ENCODE measurements around the gene DPYSL5. TPM values are rescaled to one million over a fixed set of nuclear protein-coding genes. Genes with fewer than 3 reads are reported as not detected.

DPYSL5 gene
- total RNA-seq, 1 donor = not detected

GRCh38 chr2:26952374-26952773 lies 104.4 kb downstream of the DPYSL5 start:
- DNase-seq (ENCODE audit: low read depth) = no peak
- H3K4me3 ChIP-seq (ENCODE audit: low read depth, low read length) = no peak overlapping the region
- no peak for TF ChIP-seq CTCF (IDR thresholded peaks at IDR 0.05; ENCODE audit: insufficient read depth, low read length)

- no peak for DNase-seq (ENCODE audit: low read depth)
- TF ChIP-seq CTCF (IDR thresholded peaks at IDR 0.05; ENCODE audit: insufficient read depth, low read length) = no peak
- H3K4me3 ChIP-seq (ENCODE audit: low read depth, low read length) = no peak overlapping the region
These were observed 106.2 kb downstream of the DPYSL5 start for GRCh38 chr2:26954135-26954534.

GRCh38 chr2:26957041-26957440 lies 109.1 kb downstream of the DPYSL5 start:
- no peak overlapping the region for H3K4me3 ChIP-seq (ENCODE audit: low read depth, low read length)
- DNase-seq (ENCODE audit: low read depth) = no peak
- no peak for TF ChIP-seq CTCF (IDR thresholded peaks at IDR 0.05; ENCODE audit: insufficient read depth, low read length)

GRCh38 chr2:26957534-26957933 lies 109.6 kb downstream of the DPYSL5 start:
- no peak for TF ChIP-seq CTCF (IDR thresholded peaks at IDR 0.05; ENCODE audit: insufficient read depth, low read length)
- H3K4me3 ChIP-seq (ENCODE audit: low read depth, low read length) = no peak overlapping the region
- no peak for DNase-seq (ENCODE audit: low read depth)

- H3K4me3 ChIP-seq (ENCODE audit: low read depth, low read length) = no peak overlapping the region
- TF ChIP-seq CTCF (IDR thresholded peaks at IDR 0.05; ENCODE audit: insufficient read depth, low read length) = no peak
- no peak for DNase-seq (ENCODE audit: low read depth)
These were observed 111.4 kb downstream of the DPYSL5 start for GRCh38 chr2:26959331-26959730.

- no peak overlapping the region for H3K4me3 ChIP-seq (ENCODE audit: low read depth, low read length)
- TF ChIP-seq CTCF (IDR thresholded peaks at IDR 0.05; ENCODE audit: insufficient read depth, low read length) = no peak
- no peak for DNase-seq (ENCODE audit: low read depth)
These were observed 116.7 kb downstream of the DPYSL5 start for GRCh38 chr2:26964446-26965130.

- TF ChIP-seq CTCF (IDR thresholded peaks at IDR 0.05; ENCODE audit: insufficient read depth, low read length) = no peak
- no peak overlapping the region for H3K4me3 ChIP-seq (ENCODE audit: low read depth, low read length)
- DNase-seq (ENCODE audit: low read depth) = peak; percentile 21
These were observed 120.1 kb downstream of the DPYSL5 start for GRCh38 chr2:26968001-26968400.

Data from fibroblast of the aortic adventitia (primary cell).